ENCODE results near the gene RELT.

The RELT gene

DNA sequence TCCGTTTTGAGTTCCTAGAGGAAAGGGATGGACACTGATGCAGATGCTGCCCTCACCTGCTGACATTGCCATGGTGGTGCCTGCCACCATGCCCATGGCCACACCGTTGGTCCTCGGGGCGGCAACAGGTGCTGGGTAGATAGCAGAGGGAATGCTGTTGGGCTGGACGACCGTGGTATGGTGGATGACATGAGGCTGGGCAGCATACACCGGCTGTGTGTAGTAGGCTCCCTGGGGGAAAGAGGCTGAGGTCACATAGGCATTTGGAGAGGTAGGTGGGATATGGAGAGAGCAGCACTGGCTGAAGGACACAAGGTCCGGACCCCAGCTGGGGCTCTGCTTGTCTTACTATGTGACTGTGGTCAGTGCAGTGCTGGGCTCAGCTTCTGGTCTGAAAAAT is 33.2 kb downstream of the RELT start:
- no peak for DNase-seq (ENCODE audit: low spot score)
- TF ChIP-seq, protein P1, sequence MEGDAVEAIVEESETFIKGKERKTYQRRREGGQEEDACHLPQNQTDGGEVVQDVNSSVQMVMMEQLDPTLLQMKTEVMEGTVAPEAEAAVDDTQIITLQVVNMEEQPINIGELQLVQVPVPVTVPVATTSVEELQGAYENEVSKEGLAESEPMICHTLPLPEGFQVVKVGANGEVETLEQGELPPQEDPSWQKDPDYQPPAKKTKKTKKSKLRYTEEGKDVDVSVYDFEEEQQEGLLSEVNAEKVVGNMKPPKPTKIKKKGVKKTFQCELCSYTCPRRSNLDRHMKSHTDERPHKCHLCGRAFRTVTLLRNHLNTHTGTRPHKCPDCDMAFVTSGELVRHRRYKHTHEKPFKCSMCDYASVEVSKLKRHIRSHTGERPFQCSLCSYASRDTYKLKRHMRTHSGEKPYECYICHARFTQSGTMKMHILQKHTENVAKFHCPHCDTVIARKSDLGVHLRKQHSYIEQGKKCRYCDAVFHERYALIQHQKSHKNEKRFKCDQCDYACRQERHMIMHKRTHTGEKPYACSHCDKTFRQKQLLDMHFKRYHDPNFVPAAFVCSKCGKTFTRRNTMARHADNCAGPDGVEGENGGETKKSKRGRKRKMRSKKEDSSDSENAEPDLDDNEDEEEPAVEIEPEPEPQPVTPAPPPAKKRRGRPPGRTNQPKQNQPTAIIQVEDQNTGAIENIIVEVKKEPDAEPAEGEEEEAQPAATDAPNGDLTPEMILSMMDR (IDR thresholded peaks at IDR 0.05; ENCODE audit: extremely low read depth, missing control alignments) = no peak

GRCh38 chr11:73410627-73411026 is 34.4 kb downstream of the RELT start:
- TF ChIP-seq, protein P1 (IDR thresholded peaks at IDR 0.05; ENCODE audit: extremely low read depth, missing control alignments) = no peak
- DNase-seq (ENCODE audit: low spot score) = no peak

DNA sequence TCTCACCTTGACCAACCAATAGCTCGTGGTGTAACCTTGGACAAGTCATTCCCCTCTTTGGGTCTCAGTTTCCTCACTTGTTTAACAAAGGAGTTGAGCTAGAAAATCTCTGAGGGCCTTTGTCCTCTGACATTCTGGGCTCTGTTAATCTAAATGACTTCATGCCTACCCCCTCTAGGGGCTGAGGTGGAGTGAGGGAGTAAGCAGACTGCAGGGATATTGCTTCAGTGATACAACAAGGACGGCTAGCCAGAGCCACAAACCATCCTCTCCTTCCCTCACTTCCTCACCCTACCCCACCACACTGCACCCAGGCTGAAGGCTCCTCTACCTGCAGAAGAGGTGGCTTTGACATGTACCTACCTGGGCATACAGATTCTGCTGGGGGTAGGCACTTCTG is 34.8 kb downstream of the RELT start:
- no peak for DNase-seq (ENCODE audit: low spot score)
- TF ChIP-seq, protein P1 (IDR thresholded peaks at IDR 0.05; ENCODE audit: extremely low read depth, missing control alignments) = no peak

DNA sequence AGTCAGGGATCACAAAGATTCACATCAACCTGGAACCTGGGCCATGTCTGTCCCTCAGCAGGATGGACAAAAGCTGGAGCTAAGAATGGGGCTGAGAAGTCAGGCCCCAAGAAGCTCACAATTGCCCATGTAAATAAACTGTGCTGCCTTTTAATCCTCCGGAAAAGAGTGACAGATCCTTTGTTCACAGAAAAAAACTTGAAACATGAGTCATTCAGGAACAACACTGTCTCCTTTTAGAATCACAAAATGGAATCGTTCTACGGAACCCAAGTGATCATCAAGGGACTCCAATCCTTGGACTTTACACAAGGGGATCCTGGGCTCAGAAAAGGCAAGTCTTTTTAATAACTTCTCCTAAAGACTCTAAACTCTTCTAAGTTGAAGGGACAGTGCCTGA is 36.1 kb downstream of the RELT start:
- DNase-seq (ENCODE audit: low spot score) = no peak
- TF ChIP-seq, protein P1 (IDR thresholded peaks at IDR 0.05; ENCODE audit: extremely low read depth, missing control alignments) = no peak

GRCh38 chr11:73413256-73413655 is 37.1 kb downstream of the RELT start:
- TF ChIP-seq, protein P1 (IDR thresholded peaks at IDR 0.05; ENCODE audit: extremely low read depth, missing control alignments) = no peak
- no peak for DNase-seq (ENCODE audit: low spot score)

DNA sequence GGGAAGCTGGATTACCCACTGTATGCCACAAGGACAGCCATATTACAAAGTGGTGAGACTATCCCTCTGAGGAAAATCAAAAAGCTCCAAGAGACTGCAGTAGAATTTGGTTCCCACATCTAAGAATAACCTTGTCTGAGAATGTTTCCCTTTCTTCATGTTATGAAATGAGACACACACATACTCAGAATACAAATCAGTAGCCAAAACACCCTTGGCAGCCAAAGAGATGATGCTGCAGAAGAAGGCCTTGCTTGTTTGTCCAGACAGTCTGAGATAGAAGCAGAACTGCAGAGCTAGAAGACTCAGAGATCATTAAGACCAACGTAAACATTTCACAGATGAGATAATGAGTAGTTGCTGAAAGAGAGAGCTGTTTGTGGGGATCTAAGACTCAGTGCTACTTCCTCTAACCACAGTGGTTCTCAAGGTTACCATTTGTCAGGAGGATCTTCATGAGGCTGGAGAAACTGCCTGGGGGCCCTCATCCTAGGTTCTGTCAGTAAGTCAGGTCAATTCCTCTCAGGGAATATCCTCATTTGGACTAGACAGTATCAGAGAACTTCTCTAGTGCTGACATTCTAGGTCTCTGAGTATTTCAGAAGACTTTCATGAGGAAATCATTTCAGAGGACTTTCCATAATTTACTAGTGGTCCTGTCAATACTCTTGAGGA is 38.9 kb downstream of the RELT start:
- TF ChIP-seq, protein P1 (IDR thresholded peaks at IDR 0.05; ENCODE audit: extremely low read depth, missing control alignments) = no peak

DNA sequence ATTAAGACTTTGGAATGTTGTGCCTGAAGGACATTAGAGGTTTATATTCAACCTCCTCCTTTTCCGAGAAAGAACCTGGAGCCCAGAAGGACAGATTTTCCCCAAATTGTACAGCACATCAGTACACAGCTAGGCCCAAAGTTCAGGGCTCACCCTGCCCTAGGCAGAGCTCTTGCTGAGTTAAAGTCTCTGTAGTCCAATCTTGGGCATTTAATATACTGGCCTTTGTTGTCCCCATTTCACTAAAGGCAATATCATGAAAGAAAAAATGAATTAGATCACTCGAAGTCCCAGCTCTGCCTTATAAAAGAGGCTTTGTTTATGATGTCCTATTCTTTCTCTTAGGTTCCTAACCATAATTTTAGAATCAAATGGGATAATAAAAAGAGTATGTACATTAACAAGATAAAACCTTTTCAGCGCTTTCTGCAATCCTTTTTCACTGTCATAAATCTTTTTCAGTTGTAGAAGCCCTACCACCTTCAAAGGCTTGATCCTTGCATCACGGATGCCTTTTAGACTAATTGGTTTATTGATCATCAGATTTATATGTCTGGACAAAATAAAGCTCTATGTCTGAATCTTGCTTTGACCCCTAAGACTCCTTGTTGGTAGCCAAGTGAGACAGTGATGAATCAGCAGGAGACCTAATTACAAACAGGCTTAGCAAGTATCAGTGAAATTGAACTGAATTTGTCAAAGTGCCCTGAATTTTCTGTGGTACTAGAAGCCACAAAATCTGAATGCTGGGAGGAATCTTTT is 39.8 kb downstream of the RELT start:
- no peak for DNase-seq (ENCODE audit: low spot score)
- TF ChIP-seq, protein P1 (IDR thresholded peaks at IDR 0.05; ENCODE audit: extremely low read depth, missing control alignments) = no peak

More for the DNA sequence above, 38.9 kb downstream of the RELT start:
- DNase-seq (ENCODE audit: low spot score) = peak; percentile 42
